HepG2 (cell line): ENCODE results near the gene SPARC. TPM values are rescaled to one million over a fixed set of nuclear protein-coding genes. Genes with fewer than 3 reads are reported as not detected.

Experiments
- ELK4 ChIP-seq: sonication (generic); formaldehyde crosslinking; IDR thresholded peaks from 2 replicates; pipeline ENCODE4 v1.9.0; 2021; ENCODE audit warnings: missing genetic modification reagents, borderline replicate concordance
- FOXA1 ChIP-seq, 2 experiments: fragments of 450-650 bp in 1 of 2; sonication (generic) in 1 of 2; formaldehyde crosslinking in 1 of 2; IDR thresholded peaks; 2 replicates each; pipeline versions ENCODE4 v1.4.0 to v1.6.1; 2016 to 2020; ENCODE audit warnings: missing genetic modification reagents in 1 of 2
- GABPA ChIP-seq, 2 experiments: IDR thresholded peaks; 2 replicates each; pipeline ENCODE4 v1.6.1; 2011 to 2016; ENCODE audit warnings: low read depth in 2 of 2, low read length in 1 of 2, missing biosample characterization in 1 of 2, missing genetic modification characterization in 1 of 2
- KLF11 ChIP-seq: IDR thresholded peaks from 2 replicates; pipeline ENCODE4 v1.6.1; 2016; ENCODE audit warnings: missing compliant biosample characterization
- PRPF4 ChIP-seq: fragments of 200-400 bp; formaldehyde crosslinking; IDR thresholded peaks from 2 replicates; pipeline ENCODE4 v1.6.1; 2016; ENCODE audit warnings: low read length, low read depth; ENCODE audit not compliant: poor library complexity, severe bottlenecking
- REXO4 ChIP-seq: sonication (generic); formaldehyde crosslinking; IDR thresholded peaks from 2 replicates; pipeline ENCODE4 v1.8.0; 2022; ENCODE audit warnings: missing genetic modification reagents, mild to moderate bottlenecking, borderline replicate concordance
- SP4 ChIP-seq: sonication (generic); formaldehyde crosslinking; IDR thresholded peaks from 2 replicates; pipeline ENCODE4 v1.8.1; 2023; ENCODE audit warnings: mild to moderate bottlenecking, missing genetic modification reagents
- TARDBP ChIP-seq: sonication (generic); formaldehyde crosslinking; IDR thresholded peaks from 2 replicates; pipeline ENCODE4 v1.8.0; 2022; ENCODE audit warnings: mild to moderate bottlenecking, missing genetic modification reagents
- TFDP1 ChIP-seq: IDR thresholded peaks from 2 replicates; pipeline ENCODE4 v1.6.1; 2016; ENCODE audit warnings: missing compliant biosample characterization, missing genetic modification reagents, borderline replicate concordance
- YEATS4 ChIP-seq: sonication (generic); formaldehyde crosslinking; IDR thresholded peaks from 2 replicates; pipeline ENCODE4 v1.4.0; 2020; ENCODE audit warnings: missing genetic modification reagents, borderline replicate concordance
- ZBTB3 ChIP-seq: sonication (generic); formaldehyde crosslinking; IDR thresholded peaks from 2 replicates; pipeline ENCODE4 v1.4.0; 2020; ENCODE audit warnings: low read depth, mild to moderate bottlenecking, moderate library complexity, missing genetic modification reagents, borderline replicate concordance
- ZBTB38 ChIP-seq: sonication (generic); formaldehyde crosslinking; IDR thresholded peaks from 2 replicates; pipeline ENCODE4 v1.5.1; 2020; ENCODE audit warnings: mild to moderate bottlenecking, missing genetic modification reagents
- ZNF230 ChIP-seq: sonication (generic); formaldehyde crosslinking; IDR thresholded peaks from 2 replicates; pipeline ENCODE4 v1.4.0; 2020; ENCODE audit warnings: mild to moderate bottlenecking, missing genetic modification reagents
- ZNF264 ChIP-seq: sonication (generic); formaldehyde crosslinking; IDR thresholded peaks from 2 replicates; pipeline ENCODE4 v1.4.0; 2020; ENCODE audit warnings: missing genetic modification reagents
- ZNF275 ChIP-seq: sonication (generic); formaldehyde crosslinking; IDR thresholded peaks from 2 replicates; pipeline ENCODE4 v1.8.0; 2022; ENCODE audit warnings: missing genetic modification reagents, mild to moderate bottlenecking, inconsistent platforms, borderline replicate concordance
- ZNF331 ChIP-seq: sonication (generic); formaldehyde crosslinking; IDR thresholded peaks from 2 replicates; pipeline ENCODE4 v1.4.0; 2020; ENCODE audit warnings: missing genetic modification reagents
- ZNF430 ChIP-seq: sonication (generic); formaldehyde crosslinking; IDR thresholded peaks from 2 replicates; pipeline ENCODE4 v1.9.0; 2021; ENCODE audit warnings: mild to moderate bottlenecking, missing genetic modification reagents
- ZNF503 ChIP-seq: sonication (generic); formaldehyde crosslinking; IDR thresholded peaks from 2 replicates; pipeline ENCODE4 v1.4.0; 2020; ENCODE audit warnings: missing genetic modification reagents
- ZNF510 ChIP-seq: sonication (generic); formaldehyde crosslinking; IDR thresholded peaks from 2 replicates; pipeline ENCODE4 v1.4.0; 2020; ENCODE audit warnings: low read depth, mild to moderate bottlenecking, missing genetic modification reagents
- ZNF556 ChIP-seq: sonication (generic); formaldehyde crosslinking; IDR thresholded peaks from 2 replicates; pipeline ENCODE4 v1.4.0; 2020; ENCODE audit warnings: mild to moderate bottlenecking, missing genetic modification reagents, borderline replicate concordance
- ZNF577 ChIP-seq: sonication (generic); formaldehyde crosslinking; IDR thresholded peaks from 2 replicates; pipeline ENCODE4 v1.4.0; 2020; ENCODE audit warnings: mild to moderate bottlenecking, low read depth, missing genetic modification reagents, borderline replicate concordance
- polyA plus RNA-seq, 8 experiments: library from polyadenylated mRNA; depleted of rRNA in 3 of 8; stranded (reverse) in 7 of 8; unstranded in 1 of 8; fragments of >200 nt; fragmentation: Illumina TruSeq in 4 of 8; extraction: Trizol in 4 of 8; gene quantifications; 2 replicates each; pipeline versions ENCODE4 v1.2.1 to v1.2.3, GENCODE V29; 2011 to 2016; ENCODE audit warnings: low read depth in 4 of 8, missing spikeins in 1 of 8, mixed read lengths in 1 of 8; ENCODE audit not compliant: insufficient read depth in 1 of 8
- total RNA-seq, 5 experiments: library from RNA; depleted of rRNA; stranded (reverse); fragments of >200 nt; fragmentation: Illumina TruSeq; extraction: Trizol; gene quantifications; 2 replicates each; pipeline ENCODE4 v1.2.3, GENCODE V29; 2016; ENCODE audit warnings: low read depth in 1 of 5

SPARC gene
- total and polyA plus RNA-seq, 2 of the 13 experiments (the other 11 are each of a cell fraction or from before 2014, with no cell fraction given): 76.7 to 192 TPM

- TF ChIP-seq REXO4 (no peak), ZNF556 (CRISPR knock-in tag) (no peak), ZNF503 (CRISPR knock-in tag) (no peak), ZNF230 (CRISPR knock-in tag) (no peak), YEATS4 (CRISPR knock-in tag) (no peak), TARDBP (CRISPR knock-in tag) (no peak), ZBTB3 (CRISPR knock-in tag) (no peak), ZNF275 (CRISPR knock-in tag) (no peak), ZNF430 (no peak), ZNF510 (no peak), PRPF4 (no peak), ZBTB38 (no peak), TFDP1 (no peak), GABPA (IDR thresholded peaks at IDR 0.05; ENCODE audit: low read depth, low read length) (no peak), GABPA (CRISPR knock-in tag; IDR thresholded peaks at IDR 0.05; ENCODE audit: low read depth) (no peak), FOXA1 (IDR thresholded peaks at IDR 0.05) (no peak), FOXA1 (CRISPR knock-in tag; IDR thresholded peaks at IDR 0.05) (peak; percentile 56), ZNF331 (CRISPR knock-in tag) (no peak), SP4 (CRISPR knock-in tag) (0 out of 2 replicates have a peak, but pooled peaks have one; percentile 14), KLF11 (CRISPR knock-in tag) (no peak), ZNF577 (CRISPR knock-in tag) (no peak), ELK4 (no peak), ZNF264 (no peak)
Observed at GRCh38 chr5:151694035-151694485, 7.3 kb upstream of the SPARC start (continued).
